Measurements from ENCODE around the gene F13A1.

GRCh38 chr6:6284221-6284966 is 36.1 kb downstream of the F13A1 start:
- TF ChIP-seq POLR2AphosphoS5 (IDR thresholded peaks at IDR 0.05; ENCODE audit: insufficient read depth, low read depth, low read length), result no peak
- TF ChIP-seq CTCF (IDR thresholded peaks at IDR 0.05; ENCODE audit: extremely low read depth in 1 of 2, insufficient read depth in 1 of 2, low read depth in 1 of 2, low read length in 2 of 2), result no peak
- TF ChIP-seq POLR2A (IDR thresholded peaks at IDR 0.05; ENCODE audit: low read depth, low read length), result no peak
- no peak for TF ChIP-seq MAX (IDR thresholded peaks at IDR 0.05; ENCODE audit: insufficient read depth, insufficient read length)
